Measurements from ENCODE around the gene NEK5.
"Not testable (repeated sequence)": the region's sequence is repeated elsewhere in the genome, so short reads cannot be mapped to it uniquely, and the experiment has no call there.

NEK5 gene

GRCh38 chr13:52061064-52061463 is 67.8 kb downstream of the NEK5 start:
- DNase-seq = not testable (repeated sequence)

DNA sequence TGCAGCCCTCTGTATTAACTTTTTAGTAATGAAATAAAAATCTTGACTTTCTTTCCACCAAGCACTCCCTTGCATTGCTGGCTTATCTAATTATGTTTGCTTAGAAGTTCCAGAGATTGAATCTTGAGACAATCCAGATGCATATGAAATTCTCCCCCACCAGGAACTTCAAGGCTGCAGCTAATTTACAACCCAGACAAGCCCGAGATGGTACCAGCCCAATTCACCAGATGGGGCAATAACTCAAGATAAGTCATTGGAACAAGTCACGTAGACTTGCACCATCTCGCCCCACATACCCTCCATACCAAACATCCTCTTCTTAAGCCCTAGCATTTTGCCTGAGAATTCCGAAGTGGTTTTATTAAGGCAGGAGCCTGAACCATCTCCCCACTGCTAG is 75.4 kb downstream of the NEK5 start:
- DNase-seq = no peak

GRCh38 chr13:52051400-52051799 is 77.5 kb downstream of the NEK5 start:
- no peak for DNase-seq

DNA sequence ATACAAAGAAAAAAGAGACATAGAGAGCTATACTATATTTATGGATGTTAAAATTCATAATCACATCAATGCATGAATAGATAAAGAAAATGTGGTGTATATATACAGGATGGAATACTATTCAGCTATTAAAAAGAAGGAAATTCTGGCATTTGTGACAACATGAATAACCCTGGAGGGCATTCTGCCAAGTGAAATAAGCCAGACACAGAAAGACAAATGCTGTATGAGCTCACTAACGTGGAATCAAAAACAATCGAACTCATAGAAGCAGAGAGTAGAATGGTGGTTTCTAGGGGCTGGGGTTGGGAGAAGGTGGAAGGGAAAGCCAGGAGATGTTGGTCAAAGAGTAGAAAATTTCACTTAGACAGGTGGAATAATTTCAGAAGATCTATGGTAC is 80.4 kb downstream of the NEK5 start:
- no peak for DNase-seq

DNA sequence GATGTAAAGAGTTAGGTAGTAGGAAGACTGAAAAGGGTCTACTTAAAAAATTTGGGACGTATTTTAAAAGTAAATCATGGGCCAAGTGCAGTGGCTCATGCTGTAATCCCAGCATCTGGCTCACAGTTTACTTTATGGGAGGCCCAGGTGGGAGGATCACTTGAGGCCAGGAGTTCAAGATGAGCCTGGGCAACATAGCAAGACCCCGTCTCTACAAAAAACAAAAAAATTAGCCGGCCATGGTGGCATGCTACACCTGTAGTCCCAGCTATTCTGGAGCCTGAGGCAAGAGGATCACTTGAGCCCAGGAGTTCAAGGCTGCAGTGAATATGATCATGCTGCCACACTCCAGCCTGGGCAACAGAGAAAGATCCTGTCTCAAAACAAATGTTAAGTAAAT is 81.4 kb downstream of the NEK5 start:
- no peak for DNase-seq

GRCh38 chr13:52043675-52044074 is 85.2 kb downstream of the NEK5 start:
- no peak for DNase-seq

- DNase-seq = no peak
Measured at GRCh38 chr13:52036037-52036436, 92.8 kb downstream of the NEK5 start.

- no peak for DNase-seq
Measured at GRCh38 chr13:52034616-52035226, 94.2 kb downstream of the NEK5 start.

DNA sequence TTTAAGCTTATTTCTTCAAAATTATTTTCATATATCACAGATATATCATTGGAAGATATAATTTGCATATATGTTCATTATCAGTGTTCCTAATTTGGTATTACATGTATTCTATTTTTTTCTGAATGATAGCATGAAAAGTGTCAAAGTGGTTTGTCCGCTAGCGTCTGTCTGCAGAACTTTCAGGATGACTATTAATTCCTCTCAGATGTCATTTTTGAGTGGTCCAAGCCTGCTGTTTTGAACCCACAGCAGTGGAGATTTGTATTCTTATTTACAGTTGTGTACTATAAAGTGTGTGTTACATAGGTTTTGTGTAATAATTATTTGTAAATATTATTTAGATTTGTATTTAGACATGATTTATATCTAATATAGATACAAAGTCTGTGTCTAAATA is 95.8 kb downstream of the NEK5 start:
- DNase-seq = no peak

DNA sequence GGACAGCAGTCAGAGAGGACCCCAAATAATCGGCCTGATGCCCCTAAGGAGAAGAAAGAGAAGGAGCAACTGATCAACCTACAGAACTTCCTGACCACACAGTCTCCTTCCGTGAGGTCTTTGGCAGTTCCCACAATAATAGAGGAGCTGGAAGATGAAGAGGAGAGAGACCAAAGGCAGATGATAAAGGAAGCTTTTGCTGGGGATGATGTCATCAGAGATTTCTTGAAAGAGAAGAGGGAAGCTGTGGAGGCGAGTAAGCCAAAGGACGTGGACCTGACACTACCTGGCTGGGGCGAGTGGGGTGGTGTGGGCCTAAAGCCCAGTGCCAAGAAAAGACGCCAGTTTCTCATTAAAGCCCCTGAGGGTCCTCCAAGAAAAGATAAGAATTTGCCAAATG is 98.5 kb downstream of the NEK5 start:
- not testable (repeated sequence) for DNase-seq

DNA sequence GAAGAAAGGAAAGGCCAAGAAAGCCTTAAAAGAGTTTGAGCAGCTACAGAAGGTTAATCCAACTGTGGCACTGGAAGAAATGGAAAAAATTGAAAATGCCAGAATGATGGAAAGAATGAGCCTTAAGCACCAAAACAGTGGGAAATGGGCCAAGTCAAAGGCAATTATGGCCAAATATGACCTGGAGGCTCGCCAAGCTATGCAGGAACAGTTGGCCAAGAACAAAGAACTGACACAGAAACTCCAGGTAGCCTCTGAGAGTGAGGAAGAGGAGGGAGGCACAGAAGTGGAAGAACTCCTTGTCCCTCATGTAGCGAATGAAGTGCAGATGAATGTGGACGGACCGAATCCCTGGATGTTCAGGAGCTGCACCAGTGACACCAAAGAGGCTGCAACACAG is 99.3 kb downstream of the NEK5 start:
- DNase-seq = no peak

GRCh38 chr13:52027832-52028231 is 101.0 kb downstream of the NEK5 start:
- DNase-seq = no peak

GRCh38 chr13:52026246-52026626 is 102.6 kb downstream of the NEK5 start:
- DNase-seq = no peak

GRCh38 chr13:52025475-52026245 is 103.2 kb downstream of the NEK5 start:
- no peak for DNase-seq

DNA sequence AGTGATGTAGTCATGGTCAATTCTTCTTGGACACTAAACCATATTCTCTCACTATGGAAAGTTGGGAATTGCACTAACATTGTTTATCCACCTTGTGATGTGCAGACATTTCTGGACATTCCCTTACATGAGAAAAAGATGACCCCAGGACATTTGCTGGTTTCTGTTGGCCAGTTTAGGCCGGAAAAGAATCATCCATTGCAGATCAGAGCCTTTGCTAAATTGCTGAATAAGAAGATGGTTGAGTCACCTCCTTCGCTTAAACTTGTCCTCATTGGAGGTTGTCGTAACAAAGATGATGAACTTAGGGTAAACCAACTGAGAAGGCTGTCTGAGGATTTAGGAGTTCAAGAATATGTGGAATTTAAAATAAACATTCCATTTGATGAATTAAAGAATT is 104.4 kb downstream of the NEK5 start, which contains the start of gene UTP14C:
UTP14C (plus strand) TSS at position 211 of the 400 bp plus-strand sequence. CDS start 4,114 bp downstream, outside the sequence.
- no peak for DNase-seq

GRCh38 chr13:52022356-52022755 is 106.5 kb downstream of the NEK5 start:
- DNase-seq = no peak

DNA sequence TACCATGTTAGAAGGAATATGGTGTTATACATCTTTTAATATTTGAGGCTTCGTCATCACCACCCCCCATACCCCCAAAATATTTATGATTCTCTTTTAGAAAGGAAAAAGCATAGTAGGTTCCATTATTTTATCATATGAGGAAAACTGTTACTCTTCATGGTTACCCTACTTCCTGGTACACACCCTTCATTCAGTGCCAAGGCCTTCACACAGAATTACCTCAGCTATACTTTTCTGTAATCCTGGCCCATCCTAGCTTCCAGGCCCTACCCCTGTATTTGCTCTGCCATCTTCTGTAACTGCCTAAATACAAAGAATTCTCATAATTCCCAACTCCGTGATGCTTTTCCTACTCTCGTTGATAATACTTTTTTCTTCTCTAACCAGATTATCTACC is 108.7 kb downstream of the NEK5 start:
- no peak for DNase-seq

DNA sequence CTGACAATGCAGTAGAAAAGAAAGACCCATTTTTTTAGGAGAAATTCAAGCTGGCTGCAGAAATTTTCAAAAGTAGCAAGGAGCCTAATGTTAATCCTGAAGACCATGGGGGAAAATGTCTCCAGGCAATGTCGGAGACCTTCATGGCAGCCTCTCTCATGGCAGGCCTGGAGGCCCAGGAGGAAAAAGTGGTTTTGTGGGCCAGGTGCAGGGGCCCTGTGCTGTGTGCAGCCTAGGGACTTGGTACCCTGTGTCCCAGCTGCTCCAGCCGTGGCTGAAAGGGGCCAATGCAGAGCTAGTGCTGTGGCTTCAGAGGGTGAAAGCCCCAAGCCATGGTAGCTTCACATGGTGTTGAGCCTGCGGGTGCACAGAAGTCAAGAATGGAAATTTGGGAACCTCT is 112.6 kb downstream of the NEK5 start:
- DNase-seq = no peak

- no peak for DNase-seq
Measured at GRCh38 chr13:52012512-52012836, 116.4 kb downstream of the NEK5 start.

DNA sequence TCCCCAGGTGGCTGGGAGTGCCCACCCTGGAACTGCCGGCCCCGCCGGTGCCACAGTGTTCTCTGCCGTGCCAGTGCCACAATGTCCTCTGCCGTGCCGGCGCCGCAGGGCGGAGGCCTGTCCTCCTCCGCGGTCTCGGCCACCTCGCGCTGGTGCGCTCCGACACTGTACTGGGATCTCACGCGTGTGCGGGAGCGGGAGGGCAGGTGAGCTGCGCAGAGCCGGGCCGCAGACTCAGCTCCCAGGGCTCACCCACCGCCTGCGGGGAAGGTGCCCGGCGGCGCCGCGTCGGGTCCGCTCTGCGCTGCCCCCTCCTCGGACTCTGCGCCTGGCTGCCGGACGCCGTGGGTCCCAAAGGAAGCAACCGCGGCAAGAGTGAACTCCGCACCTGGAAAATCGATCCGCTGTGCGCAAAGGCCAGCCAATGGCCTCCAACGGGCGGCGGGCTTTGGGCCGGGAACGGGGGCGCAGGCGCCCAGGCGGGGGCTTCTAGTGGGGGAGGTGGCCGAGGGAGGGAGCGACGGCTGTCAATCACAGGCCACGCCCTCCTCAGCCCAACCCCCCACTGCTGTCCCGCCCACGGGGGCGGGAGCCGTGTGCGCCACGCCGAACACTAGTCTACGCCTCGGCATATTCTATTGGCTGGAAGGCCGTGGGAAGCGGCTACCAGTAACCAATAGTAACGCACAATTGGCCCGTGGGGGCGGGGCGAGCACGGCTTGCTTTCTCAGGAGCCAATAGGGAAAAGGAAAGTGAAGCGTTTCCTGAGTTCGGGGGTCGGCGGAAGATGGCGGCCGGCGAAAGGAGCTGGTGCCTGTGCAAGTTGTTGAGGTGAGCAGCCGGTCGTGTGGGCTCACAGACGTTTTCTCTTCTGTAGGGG is 117.0 kb downstream of the NEK5 start, which contains the start of gene ALG11:
ALG11 (plus strand) TSS at position 767 of the 880 bp plus-strand sequence; CDS start at position 788, 21 bp downstream.
- peak; percentile 91 for DNase-seq

GRCh38 chr13:52010890-52011631 is 117.8 kb downstream of the NEK5 start, which contains the start of gene ATP7B:
ATP7B (minus strand) TSS chr13:52011450; CDS start chr13:52011337, 113 bp downstream.
- DNase-seq = no peak

DNA sequence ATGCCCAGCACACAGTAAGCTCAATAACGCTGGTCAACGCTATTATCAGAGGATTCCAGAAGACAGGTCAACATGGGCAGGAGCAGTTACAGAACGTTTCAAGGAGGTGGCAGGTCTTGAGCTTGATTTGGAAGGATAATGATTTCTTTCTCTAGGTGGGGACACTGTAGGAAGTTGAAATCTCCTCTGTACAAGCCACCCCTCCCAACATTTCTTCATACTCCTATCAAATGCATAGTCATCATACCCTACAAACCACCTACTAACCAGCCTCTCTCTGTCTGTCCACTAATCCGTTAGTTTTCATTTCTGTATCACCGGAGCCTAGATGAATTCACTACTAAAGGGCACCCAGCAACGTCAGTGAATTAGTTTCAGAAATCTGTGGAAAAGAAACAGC is 118.9 kb downstream of the NEK5 start:
- no peak for DNase-seq

All from NCI-H446 treated with DMSO at 0.1 percent for 48 hours (cell line).